H1 (cell line): Measurements from ENCODE around the gene KIF5A. TPM values are rescaled to one million over a fixed set of nuclear protein-coding genes. Genes with fewer than 3 reads are reported as not detected.

Experiments used
- ASH2L ChIP-seq: fragments of 200-600, 300-600 bp; sonication (generic); IDR thresholded peaks from one replicate; pipeline ENCODE4 v1.7.1; 2017; ENCODE audit warnings: low read length
- CBX5 ChIP-seq: fragments of 300-800, 300-1000 bp; sonication (generic); IDR thresholded peaks from 2 replicates; pipeline ENCODE4 v1.7.1; 2016; ENCODE audit warnings: antibody characterized with exemption, low read length, low read depth
- CBX8 ChIP-seq: fragments of 300-800, 300-1000 bp; sonication (generic); IDR thresholded peaks from 2 replicates; pipeline ENCODE4 v1.7.1; 2016; ENCODE audit warnings: low read depth, low read length, borderline replicate concordance
- EGR1 ChIP-seq: IDR thresholded peaks from 2 replicates; pipeline ENCODE4 v1.6.1; 2011; ENCODE audit warnings: low read depth, low read length, borderline replicate concordance
- GTF2F1 ChIP-seq: IDR thresholded peaks from 2 replicates; pipeline ENCODE4 v1.6.1; 2012; ENCODE audit warnings: low read depth, low read length, improper control_type of control experiment, borderline replicate concordance
- KDM4A ChIP-seq: IDR thresholded peaks from one replicate; pipeline ENCODE4 v1.7.1; 2012; ENCODE audit warnings: low read depth, mild to moderate bottlenecking, moderate library complexity, low read length, inconsistent platforms; ENCODE audit not compliant: severe bottlenecking
- PHF8 ChIP-seq: fragments of 200-600 bp; sonication (generic); conservative IDR thresholded peaks from 2 replicates; pipeline ENCODE4 v1.7.1; 2012; ENCODE audit warnings: low read depth, mild to moderate bottlenecking, inconsistent platforms, low read length, moderate library complexity
- POLR2A ChIP-seq, 2 experiments: IDR thresholded peaks; 1 replicate in 1 of 2; 2 replicates in 1 of 2; pipeline ENCODE4 v1.6.1; 2011; ENCODE audit warnings: low read depth in 2 of 2, low read length in 2 of 2, mild to moderate bottlenecking in 2 of 2; ENCODE audit errors: control extremely low read depth in 1 of 2
- RFX5 ChIP-seq: IDR thresholded peaks from 2 replicates; pipeline ENCODE4 v1.6.1; 2011; ENCODE audit warnings: low read depth, low read length, improper control_type of control experiment, borderline replicate concordance
- SAP30 ChIP-seq: fragments of 300-600 bp; sonication (generic); IDR thresholded peaks from 2 replicates; pipeline ENCODE4 v1.7.1; 2012; ENCODE audit warnings: low read length, moderate library complexity, mild to moderate bottlenecking, inconsistent platforms; ENCODE audit not compliant: insufficient read depth, insufficient replicate concordance
- SIN3A ChIP-seq, 2 experiments: IDR thresholded peaks in 1 of 2; conservative IDR thresholded peaks in 1 of 2; 2 replicates each; pipeline ENCODE4 v1.6.1; 2011 to 2012; ENCODE audit warnings: low read length in 2 of 2, improper control_type of control experiment in 1 of 2, low read depth in 1 of 2, mild to moderate bottlenecking in 1 of 2
- SIRT6 ChIP-seq: IDR thresholded peaks from one replicate; pipeline ENCODE4 v1.7.1; 2012; ENCODE audit warnings: low read length, inconsistent platforms
- SP4 ChIP-seq: IDR thresholded peaks from 2 replicates; pipeline ENCODE4 v1.6.1; 2012; ENCODE audit warnings: low read length, inconsistent platforms
- YY1 ChIP-seq: IDR thresholded peaks from 2 replicates; pipeline ENCODE4 v1.6.1; 2011; ENCODE audit warnings: low read depth, mild to moderate bottlenecking, low read length
- ZNF274 ChIP-seq: IDR thresholded peaks from 2 replicates; pipeline ENCODE4 v1.7.0; 2012; ENCODE audit warnings: low read length, borderline replicate concordance; ENCODE audit errors: extremely low read depth
- polyA plus RNA-seq, 7 experiments: library from polyadenylated mRNA; depleted of rRNA in 3 of 7; stranded (reverse) in 5 of 7; unstranded in 2 of 7; fragments of >200 nt in 5 of 7; fragments of 200-250 nt in 2 of 7; gene quantifications; 1 replicate in 5 of 7; 2 replicates in 1 of 7; 4 replicates in 1 of 7; pipeline versions ENCODE4 v1.2.1 to v1.2.3, GENCODE V29; 2011 to 2013; ENCODE audit warnings: missing spikeins in 2 of 7, mixed read lengths in 2 of 7
- total RNA-seq: library from RNA; stranded (reverse); fragmentation: NEBNext Ultra II Directional; extraction: Animal tissue kit (Norgen Biotek cat#: 25700); gene quantifications from 2 replicates; pipeline ENCODE4 v1.2.1, GENCODE V29; 2021
- TF ChIP-seq, protein P1 (sequence below), 3 experiments: IDR thresholded peaks; 1 replicate in 2 of 3; 2 replicates in 1 of 3; pipeline versions ENCODE4 v1.5.1 to v1.6.1; 2011; ENCODE audit warnings: low read length in 3 of 3, mild to moderate bottlenecking in 3 of 3, inconsistent platforms in 2 of 3, low read depth in 1 of 3, moderate library complexity in 1 of 3; ENCODE audit not compliant: insufficient read depth in 1 of 3; ENCODE audit errors: control extremely low read depth in 1 of 3
- TF ChIP-seq, protein P2 (sequence below): IDR thresholded peaks from 2 replicates; pipeline ENCODE4 v1.6.1; 2011; ENCODE audit warnings: low read depth, mild to moderate bottlenecking, low read length; ENCODE audit not compliant: insufficient read depth
- TF ChIP-seq, protein P3 (sequence below): IDR thresholded peaks from 2 replicates; pipeline ENCODE4 v1.6.1; 2012; ENCODE audit warnings: low read length, inconsistent platforms

Gene KIF5A
- total and polyA plus RNA-seq, 2 of the 8 experiments (the other 6 are each of a cell fraction or from before 2014, with no cell fraction given), result 10.7 to 21.9 TPM

DNA sequence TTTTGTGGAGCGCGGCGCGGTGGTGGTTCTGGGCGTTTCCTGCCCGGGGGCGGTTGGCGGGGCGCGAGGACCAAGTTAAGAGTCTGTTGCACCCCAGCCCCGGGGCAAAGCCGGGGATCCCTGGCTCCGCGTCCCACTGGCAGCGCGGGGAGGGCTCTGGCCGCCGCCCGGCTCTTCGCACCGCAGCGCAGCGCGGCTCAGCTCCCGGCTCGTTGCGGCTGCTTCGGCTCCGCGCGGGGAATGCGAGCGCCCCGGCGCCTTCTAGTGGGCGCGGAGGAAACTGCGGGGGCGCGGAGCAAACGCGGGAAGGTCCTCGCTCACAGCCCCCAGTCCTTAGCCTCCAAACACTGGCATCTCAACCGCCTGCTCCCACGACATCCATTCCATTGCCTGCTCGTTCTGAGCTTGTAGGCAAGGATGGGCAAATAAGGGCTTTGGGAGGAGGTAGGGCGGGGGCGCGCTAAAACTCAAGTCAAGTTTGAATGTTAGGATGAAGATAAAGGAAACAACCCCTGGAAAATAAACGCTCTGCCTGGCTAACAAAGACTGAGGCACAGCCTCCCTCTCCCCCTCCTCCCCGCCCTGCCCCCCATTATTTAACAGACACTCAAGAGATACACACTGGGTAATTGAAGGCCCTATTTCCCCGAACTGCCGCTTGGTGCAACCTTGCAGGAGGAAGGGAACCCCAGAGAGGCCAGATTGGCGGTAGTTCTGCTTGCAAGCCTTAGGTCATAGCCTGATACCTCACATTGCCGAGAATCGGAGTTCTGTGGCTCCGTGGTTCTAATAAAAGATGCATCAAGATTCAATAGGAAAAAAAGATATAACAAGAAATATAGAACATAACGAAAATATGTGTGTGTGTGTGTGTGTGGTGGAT, 83.4 kb downstream of the KIF5A start, which contains the start of gene B4GALNT1 (continued):
- TF ChIP-seq SAP30 (no peak), SIN3A (conservative IDR thresholded peaks at IDR 0.05 in 1 of 2, IDR thresholded peaks at IDR 0.05 in 1 of 2; ENCODE audit: low read depth in 1 of 2, low read length in 2 of 2) (0 out of 4 replicates have a peak, but pooled peaks have one; percentile 25 to 37), ASH2L (peak; percentile 58), EGR1 (no peak; the same call in 1 of the 2 replicates), POLR2A (IDR thresholded peaks at IDR 0.05; ENCODE audit: control extremely low read depth in 1 of 2, low read depth in 2 of 2, low read length in 2 of 2) (no peak), SIRT6 (no peak), SP4 (0 out of 2 replicates have a peak, but pooled peaks have one; percentile 20), GTF2F1 (no peak), CBX5 (no peak), KDM4A (peak; percentile 17), CBX8 (no peak), RFX5 (no peak), PHF8 (no peak), YY1 (no peak), ZNF274 (no peak)
- TF ChIP-seq, protein P1, sequence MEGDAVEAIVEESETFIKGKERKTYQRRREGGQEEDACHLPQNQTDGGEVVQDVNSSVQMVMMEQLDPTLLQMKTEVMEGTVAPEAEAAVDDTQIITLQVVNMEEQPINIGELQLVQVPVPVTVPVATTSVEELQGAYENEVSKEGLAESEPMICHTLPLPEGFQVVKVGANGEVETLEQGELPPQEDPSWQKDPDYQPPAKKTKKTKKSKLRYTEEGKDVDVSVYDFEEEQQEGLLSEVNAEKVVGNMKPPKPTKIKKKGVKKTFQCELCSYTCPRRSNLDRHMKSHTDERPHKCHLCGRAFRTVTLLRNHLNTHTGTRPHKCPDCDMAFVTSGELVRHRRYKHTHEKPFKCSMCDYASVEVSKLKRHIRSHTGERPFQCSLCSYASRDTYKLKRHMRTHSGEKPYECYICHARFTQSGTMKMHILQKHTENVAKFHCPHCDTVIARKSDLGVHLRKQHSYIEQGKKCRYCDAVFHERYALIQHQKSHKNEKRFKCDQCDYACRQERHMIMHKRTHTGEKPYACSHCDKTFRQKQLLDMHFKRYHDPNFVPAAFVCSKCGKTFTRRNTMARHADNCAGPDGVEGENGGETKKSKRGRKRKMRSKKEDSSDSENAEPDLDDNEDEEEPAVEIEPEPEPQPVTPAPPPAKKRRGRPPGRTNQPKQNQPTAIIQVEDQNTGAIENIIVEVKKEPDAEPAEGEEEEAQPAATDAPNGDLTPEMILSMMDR (IDR thresholded peaks at IDR 0.05; ENCODE audit: control extremely low read depth in 1 of 3, insufficient read depth in 1 of 3, low read depth in 1 of 3, low read length in 3 of 3), result peak in 2 of 3 experiments; percentile 84 to 90; a peak in 3 of 4 replicates
- TF ChIP-seq, protein P2, sequence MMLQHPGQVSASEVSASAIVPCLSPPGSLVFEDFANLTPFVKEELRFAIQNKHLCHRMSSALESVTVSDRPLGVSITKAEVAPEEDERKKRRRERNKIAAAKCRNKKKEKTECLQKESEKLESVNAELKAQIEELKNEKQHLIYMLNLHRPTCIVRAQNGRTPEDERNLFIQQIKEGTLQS, result no peak
- TF ChIP-seq, protein P3, sequence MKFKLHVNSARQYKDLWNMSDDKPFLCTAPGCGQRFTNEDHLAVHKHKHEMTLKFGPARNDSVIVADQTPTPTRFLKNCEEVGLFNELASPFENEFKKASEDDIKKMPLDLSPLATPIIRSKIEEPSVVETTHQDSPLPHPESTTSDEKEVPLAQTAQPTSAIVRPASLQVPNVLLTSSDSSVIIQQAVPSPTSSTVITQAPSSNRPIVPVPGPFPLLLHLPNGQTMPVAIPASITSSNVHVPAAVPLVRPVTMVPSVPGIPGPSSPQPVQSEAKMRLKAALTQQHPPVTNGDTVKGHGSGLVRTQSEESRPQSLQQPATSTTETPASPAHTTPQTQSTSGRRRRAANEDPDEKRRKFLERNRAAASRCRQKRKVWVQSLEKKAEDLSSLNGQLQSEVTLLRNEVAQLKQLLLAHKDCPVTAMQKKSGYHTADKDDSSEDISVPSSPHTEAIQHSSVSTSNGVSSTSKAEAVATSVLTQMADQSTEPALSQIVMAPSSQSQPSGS, result peak; percentile 46; the same call in 1 of the 2 replicates
